Activated T-cell treated with anti-CD3 and anti-CD28 coated beads for 48 hours (primary cell): Measurements from ENCODE around the gene LGR5.
A peak's percentile ranks its signal among the peaks of the same experiment; 100 is the strongest.
"Not testable (repeated sequence)": the region's sequence is repeated elsewhere in the genome, so short reads cannot be mapped to it uniquely, and the experiment has no call there.

Experiments used
- DNase-seq: peaks from one replicate; pipeline ENCODE4 v3.0.0-alpha.2; 2020; ENCODE audit warnings: low read depth

LGR5 gene

DNA sequence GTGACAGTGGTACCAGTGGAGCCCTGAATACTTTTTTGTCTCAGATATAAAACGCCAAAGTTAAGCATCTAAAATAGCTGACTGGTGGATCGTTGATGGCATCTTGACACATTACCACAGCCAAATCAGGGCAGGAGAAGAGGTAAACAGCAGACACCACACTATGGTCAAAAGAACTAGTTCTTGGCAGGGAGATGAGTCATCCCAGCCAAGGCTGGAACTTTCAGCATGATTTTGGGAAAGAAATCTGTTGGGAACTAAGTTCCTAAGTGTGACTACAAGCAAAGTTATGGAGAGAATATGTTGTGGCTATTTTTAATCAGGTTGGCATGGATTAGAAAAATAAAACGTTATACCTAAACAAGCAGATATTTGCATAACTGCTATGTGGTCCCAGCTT lies 36.9 kb downstream of the LGR5 start:
- DNase-seq, result no peak

DNA sequence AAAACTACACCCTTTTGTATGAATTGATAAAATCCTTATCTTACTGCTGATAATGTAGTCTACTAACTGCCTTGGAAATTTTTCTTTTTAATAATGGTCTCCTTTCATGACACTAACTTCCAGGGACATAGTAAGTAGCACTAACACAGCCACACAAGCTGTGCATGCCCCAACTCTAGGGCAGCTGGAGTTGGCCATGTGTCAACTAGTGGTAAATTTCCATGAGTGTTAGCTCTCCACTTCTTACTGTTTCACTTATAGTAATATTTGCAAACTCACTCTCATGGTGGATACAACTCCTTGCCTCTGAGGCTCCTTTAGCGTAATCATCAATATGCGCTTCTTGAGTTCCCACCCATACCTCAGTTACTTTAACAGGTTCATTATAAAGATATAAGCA lies 38.0 kb downstream of the LGR5 start:
- no peak for DNase-seq

DNA sequence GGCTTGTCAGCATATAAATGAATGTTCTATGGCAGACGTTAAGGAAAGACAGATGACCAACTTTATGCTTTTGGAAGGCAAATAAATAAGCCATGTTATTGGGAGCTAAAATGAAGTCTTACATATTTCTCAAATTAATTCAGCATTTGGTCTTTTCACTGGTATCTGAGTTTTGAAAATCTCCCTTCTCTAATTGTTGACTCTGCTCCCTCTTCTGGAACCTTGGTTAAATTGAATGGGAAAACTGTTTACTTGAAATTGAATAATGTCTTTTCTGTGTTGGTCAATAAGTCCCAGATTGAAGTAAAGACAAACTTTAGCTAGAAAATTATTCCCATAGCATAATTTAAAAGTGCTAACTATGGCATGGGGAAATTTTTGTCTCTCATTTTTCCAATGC lies 38.7 kb downstream of the LGR5 start:
- no peak for DNase-seq

DNA sequence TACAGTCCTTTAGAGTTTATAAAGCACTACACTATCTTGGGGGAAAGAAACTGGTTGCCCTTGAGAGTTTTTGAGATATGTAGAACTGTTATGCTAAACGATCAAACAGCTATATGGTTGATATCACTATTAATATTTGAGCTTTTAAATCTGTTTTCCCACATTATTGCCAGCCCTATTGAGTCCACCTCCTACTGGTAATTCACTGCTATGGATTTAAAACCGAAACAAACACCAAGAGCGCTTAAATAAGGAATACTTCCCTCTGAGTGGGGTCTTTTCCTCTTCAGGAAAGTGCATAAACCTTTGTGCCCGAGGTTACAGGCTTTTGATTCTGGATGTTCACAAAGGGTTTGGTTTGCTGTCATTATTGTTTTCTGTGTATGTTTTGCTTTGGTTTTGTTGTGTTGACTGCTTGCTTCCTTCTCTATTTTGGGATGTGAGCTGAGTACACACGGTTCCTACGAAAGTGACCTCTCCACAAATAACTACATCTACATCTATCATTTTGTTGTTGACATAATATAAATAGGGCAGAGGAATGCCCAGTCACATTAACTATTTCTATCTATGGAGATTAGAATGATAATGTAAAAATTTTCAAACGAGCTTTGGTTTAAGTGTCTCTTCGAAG lies 44.8 kb downstream of the LGR5 start:
- no peak for DNase-seq

DNA sequence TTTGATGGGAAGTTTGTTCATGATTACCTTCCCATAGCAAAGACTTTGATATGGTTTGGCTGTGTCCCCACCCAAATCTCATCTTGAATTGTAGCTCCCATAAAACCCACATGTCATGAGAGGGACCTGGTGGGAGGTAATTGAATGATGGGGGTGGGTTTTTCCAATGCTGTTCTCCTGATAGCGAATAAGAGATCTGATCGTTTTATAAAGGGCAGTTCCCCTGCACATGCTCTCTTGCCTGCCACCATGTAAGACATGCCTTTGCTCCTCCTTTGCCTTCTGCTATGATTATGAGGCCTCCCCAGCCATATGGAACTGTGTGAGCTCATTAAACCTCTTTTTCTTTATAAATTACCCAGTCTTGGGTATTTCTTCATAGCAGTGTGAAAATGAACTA lies 51.2 kb downstream of the LGR5 start:
- not testable (repeated sequence) for DNase-seq

DNA sequence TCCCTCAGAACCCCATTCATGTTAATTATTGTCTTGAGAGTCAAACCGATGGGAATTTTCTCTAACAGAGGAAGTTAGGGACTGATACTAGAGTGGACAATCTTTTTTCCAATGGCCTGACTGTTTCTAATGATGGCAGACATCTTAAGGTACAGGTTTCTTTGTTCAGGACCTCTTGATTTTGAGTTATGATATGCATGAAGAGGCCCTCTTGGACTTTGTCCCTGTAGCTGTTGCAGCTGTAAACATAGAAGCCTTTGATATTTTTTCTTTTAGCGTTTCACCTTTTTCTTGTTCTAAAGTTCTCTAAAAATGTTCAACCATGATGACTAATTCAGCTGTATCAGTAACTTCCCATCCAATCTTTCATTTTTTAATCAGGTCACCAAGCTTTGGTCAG lies 53.0 kb downstream of the LGR5 start:
- DNase-seq, result no peak

DNA sequence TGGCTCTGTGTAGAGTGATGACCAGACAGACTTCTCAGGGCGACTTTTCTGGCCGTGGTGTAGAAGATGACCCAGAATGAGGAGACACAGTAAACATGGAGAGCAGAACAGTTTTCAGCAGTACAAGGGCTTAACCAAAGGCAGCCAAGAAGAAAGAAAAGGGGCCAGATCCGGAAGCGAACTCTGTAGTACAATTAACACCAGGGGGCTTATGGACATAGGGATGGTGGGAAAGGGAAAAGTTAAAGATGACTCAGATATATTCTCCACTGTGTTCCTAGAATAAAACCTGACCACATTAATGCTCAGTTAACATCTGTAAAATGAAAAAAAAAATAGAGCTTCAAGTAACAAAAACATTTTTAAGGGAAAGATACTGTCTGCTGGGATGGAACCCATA lies 60.2 kb downstream of the LGR5 start:
- no peak for DNase-seq

DNA sequence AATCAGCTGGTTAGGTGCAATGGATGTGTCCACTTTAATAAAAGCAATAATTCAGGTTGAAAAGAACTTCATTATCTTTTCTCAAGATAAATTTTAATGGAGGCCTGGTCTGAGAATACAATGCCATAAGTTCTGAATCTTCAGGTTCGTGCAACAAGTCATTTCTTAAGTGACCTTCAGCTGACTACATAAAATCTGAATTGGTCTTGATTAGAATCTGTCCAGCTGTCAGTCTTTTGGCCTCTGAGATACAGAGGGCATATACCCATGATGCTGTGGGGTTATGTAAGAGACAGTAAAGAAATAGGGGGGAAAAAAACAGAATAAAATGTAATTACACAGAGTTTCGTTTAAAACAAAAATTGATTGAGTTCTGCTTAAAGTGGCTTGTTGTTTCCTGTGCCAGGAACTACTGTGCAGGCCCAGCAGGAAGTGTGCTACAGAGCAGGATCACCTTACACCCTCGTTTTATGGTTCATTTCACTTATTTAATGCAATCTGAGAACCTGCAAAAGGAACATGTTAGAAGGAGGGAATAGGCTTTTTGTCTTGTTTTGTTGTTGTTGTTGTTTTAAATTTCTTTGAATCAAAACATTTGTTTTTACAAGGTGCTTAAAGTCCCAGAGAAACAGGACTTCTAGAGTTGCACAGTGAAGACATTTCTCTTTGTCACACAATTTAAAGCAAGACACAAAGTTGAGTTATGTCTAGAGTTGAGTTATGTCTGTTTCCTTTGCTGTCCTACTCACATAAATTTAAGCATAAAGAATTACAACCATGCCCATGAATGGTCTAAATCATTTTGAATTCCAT lies 64.2 kb downstream of the LGR5 start:
- DNase-seq, result no peak

DNA sequence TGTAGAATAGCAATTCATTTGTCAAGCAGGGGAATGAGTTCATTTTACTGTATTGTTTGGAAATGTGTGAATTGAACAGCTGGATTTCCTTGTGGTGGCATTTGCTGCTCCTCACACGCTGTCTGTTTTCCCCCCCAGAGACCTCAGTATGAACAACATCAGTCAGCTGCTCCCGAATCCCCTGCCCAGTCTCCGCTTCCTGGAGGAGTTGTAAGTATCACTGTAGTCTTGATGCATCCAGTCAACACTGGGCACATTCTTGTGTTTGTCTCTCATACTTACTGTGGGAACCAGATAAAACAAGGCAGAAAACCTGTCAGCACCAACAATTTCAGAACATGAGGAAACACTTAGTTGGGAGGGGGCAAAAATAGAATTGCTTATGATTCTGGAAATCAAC lies 64.9 kb downstream of the LGR5 start:
- DNase-seq, result no peak

DNA sequence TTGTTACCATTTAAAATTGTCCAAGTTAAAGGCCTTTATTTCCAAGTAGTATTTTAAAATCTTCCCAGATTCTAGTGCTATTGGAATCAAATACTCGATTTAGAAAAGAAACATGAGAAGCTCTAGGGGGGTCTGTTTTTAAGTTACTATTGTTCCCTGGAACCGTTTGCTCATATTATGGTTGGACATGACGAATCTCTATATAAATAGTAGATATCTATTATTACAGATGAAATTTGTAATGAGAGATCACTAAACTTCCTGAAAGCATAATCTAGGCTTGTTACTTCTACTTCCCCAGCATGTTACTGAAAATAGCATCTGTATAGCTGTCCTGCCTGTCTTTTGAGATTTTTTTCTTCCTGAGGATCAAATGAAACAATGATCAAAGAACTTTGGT lies 70.1 kb downstream of the LGR5 start:
- DNase-seq, result no peak

DNA sequence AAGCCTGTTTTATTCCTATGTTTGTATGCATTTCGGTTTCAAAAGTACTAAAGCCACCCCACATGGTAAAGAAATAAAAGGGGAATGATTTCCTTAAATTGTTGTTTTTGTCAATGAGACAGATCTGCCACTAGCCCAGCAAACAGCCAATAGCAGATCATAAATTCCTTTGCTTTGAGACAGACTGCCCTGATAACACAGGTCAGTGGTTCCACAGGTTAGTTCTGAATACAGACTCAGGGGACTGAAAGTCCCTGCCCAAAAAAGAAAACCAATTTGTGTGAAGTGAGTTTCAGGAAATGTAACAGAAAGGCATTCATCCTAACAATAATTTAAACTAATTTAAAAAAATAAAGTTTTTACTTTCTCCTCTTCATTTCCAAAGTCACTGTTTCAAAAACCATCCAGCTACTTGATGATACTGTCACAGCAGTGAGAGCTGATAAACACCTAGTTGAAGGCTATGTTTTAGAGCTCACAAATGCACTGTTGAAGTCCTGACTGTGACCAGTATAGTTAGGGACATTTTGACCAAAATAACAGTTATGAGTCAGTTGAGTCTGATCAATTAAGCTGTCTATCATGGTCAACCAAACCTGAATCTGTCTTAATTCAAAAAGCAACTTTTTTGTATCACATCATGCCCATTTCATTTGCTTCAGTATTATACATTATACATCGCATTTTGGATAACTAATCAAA lies 77.7 kb downstream of the LGR5 start:
- no peak for DNase-seq

DNA sequence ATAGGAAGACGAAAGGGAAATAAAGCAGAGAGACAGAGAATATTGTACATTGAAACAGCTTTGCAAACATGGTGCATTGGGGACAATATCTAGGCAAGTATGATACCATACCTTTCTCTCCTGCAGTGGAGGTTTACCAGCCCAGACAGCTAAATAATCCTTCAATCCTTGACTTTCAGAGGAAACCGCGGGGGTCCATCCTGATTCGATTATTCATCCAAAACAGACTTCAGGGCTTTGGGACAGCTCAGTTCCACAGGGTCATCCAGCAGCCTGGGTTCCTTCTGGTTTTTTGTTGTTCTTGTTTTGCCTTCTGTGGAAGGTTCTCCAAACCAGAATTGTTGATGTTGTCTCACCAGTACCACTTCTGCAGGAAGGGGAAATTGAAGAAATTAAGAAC lies 81.5 kb downstream of the LGR5 start:
- DNase-seq, result no peak

DNA sequence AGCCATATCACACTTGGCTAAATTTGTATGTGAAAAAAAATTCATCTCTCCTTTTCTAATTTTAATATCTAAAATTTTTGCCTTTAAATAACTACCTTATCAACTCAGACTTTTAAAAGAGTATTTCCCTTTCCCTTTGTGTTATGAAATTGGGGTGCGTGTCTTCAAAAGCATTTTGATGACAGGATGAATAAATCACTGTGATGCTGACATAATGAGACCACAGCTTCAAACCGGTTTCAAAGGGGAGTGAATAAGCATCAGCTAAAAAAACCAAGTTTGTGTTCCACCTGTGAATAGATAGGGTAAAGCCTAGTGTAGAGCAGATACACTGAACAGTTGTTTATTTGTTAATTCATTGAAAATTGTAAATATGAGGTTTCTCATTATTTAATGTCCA lies 85.0 kb downstream of the LGR5 start:
- no peak for DNase-seq

DNA sequence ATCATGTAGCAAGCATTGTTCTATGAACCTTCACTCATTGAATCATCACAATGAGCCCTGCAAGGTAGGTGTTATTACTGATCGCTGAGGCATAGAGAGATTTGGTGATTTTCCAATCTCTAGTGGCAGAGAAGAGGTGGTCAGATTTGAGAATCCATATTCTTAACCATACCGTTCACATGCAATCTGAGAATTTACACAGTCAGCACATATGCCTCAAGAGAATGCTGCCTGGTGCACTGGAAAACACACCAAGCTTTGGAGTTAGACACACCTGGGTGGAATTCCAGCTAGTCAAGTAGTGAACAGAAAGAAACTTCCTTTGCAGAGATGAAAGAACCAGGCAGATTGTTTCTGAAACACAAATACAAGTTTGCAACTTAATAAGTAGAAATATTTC lies 94.1 kb downstream of the LGR5 start:
- DNase-seq, result no peak

DNA sequence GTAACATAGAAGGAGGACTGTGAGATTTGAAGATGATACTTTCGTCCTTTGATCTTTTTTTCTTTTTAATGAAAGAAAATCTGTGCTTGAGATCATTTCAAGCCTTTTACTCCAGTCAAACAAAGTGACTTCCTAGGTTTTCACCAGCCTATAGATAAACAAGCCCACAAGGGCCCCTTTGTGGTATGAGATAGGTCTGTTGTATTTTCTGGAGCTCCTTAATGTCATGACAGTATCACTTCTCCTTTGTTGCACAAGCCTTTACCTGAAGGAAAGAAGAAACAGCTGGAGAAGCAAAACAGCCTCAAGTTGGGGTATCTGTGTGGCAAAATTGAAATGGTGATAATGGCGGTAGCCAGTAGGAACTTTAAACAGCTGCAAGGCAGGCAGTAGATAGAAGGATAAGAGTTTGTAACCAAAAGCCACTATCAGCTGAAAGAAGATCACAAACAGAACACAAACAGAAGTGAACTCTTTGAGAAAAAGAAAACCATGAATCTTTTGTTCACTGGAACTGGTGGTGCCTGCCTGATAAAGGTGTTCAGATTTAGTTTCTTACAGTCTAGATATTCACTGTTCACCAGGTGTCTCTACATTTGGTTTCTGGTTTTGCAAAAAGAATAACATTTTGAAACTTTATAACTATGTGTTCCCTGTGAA lies 96.8 kb downstream of the LGR5 start:
- no peak for DNase-seq

DNA sequence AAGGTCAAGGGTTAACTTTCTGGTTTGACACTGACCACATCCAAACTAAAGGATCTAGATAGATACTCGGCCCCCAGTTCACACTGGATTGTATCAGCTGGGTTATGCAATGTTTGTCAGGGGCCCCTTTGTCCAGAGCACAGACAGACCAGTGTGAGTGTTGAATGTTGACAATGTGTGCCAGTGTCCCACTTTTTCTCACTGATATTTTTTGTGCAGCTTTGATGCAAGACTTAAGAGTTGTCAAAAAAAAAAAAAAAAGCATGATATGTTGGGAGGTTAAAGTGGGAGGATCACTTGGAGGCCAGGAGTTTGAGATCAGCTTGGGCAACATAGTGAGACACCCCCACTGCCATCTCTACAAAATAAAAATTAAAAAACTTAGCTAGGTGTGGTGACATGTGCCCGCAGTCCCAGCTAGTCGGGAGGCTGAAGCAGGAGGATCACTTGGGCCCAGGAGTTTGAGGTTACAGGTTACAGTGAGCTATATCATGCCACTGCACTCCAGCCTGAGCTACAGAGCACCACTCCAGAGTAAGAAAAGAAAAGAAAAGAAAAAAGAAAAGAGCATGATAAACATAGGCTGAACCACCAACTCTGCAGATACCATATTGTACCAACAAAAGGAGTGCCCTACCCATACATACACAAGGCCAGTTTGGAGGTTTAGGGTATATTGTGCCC lies 97.5 kb downstream of the LGR5 start:
- DNase-seq, result no peak

DNA sequence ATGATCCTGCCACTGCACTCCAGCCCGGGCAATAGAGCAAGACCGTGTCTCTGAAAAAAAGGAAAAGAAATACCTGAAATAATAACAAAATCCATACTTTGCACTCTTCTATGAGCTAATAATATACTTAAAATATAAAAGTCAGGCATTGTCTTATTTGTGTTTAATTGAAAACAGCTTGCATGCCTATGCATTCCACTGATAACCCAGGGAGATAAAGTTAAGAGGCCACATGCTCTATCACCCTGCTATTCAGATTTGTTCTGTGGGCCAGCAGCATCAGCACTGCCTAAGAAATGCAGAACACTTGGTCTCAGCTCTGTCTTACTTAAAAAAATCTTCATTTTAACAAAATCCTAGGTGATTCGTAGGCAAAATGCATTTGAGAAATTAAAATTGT lies 99.2 kb downstream of the LGR5 start:
- no peak for DNase-seq

DNA sequence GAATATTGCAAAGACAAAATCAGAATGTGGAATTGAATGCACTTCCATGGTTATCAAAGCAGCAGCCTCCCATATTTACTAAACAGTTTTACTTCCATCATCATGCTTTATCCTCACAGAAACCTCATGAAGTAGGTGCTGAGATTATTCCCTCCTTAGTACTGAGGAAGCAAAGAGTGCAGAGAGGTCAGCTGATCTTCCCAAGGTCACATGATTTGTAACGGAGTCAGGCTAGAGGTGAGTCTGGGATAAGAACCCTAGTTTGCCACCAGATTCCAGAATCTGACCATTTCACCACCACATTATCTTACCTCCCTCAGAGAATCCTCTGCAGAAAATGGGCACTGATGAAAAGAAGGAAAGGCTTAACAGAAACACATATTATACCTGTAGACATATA lies 102.0 kb downstream of the LGR5 start:
- DNase-seq, result no peak

DNA sequence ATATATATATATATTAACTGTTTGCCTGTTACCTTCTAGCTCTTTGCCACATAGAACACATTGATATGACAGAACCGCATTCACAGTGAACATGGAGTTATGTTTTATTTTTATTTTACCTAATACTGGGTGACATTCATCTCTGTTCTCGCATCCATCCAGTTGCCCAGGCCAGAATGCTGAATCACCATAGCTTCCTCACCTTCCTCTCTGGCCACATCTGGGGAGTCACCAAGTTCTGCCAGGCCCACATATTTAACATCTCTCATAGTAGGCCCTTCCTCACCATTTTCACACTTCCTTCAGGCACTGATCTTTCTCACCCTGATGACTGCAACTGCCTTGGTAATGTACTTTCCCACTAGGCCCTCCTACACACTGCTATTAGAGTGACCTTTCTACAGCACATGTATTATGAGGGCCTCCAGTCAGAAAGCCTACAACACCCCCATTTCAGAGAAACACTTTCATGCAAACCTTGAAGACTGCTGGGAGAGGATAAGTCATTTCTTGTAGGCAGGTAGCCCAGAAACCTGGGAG lies 106.8 kb downstream of the LGR5 start:
- peak; percentile 0 for DNase-seq

DNA sequence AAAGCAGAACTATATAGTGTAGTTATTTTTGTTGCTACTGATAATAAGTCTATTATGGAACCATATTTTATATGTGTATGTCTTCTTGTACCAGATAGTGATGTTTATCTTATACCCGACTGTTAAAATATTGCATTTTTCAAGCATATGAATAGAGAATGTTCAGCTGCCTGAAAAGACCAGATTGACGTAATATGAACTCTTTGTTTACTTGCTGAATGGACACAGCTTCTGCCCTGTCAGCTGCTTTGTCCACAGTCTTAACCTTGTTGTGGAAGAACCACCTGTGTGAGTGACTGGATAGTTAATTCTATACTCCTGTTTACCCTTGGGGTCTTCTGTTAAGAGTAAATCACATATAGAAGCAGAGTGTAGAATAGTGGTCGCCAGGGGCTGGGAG lies 109.3 kb downstream of the LGR5 start:
- DNase-seq, result no peak

DNA sequence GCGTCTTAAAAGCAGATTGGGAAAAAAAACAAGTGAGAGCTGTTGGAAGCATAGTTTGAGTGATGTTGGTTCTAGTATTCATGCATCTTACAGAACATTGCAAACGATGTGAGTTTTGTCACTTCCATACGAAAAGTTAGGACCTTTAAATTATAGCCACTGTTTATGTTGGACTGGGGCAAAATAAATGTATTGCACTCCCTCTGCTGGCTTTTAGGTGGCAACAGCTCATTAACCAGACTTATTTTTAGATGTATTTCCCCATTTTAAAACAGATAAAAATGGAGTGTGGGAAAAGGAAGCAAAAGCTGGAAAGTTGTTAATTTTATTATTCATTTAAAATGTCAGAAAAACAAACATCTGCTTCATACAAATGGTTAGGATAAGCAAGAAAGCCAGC lies 111.9 kb downstream of the LGR5 start:
- DNase-seq, result no peak
